Activated CD8-positive, alpha-beta T cell treated with anti-CD3 and anti-CD28 coated beads, Interleukin-2, amount 10 ng/mL, durations not matched to agents 7 days and 5 days (primary cell): ENCODE measurements around the gene MZT2A. TPM values are rescaled to one million over a fixed set of nuclear protein-coding genes. Genes with fewer than 3 reads are reported as not detected.
"Not testable (repeated sequence)": the region's sequence is repeated elsewhere in the genome, so short reads cannot be mapped to it uniquely, and the experiment has no call there.

Experiments
- ATAC-seq: fragments of 150-1000 bp; cut with Tn5 transposase; one replicate; pipeline ENCODE4 v1.10.0; 2021; ENCODE audit warnings: moderate library complexity
- CTCF ChIA-PET: fragments of 350-600 bp; sonication (Branson Sonifier 250); formaldehyde crosslinking; loops from one replicate; lab custom pipeline; 2021; ENCODE audit warnings: antibody characterized with exemption; lab: Charles Lee
- POLR2A ChIA-PET: fragments of 350-600 bp; sonication (Branson Sonifier 250); formaldehyde crosslinking; loops from one replicate; lab custom pipeline; 2021; ENCODE audit warnings: antibody characterized with exemption; lab: Charles Lee
- DNase-seq: peaks from one replicate; pipeline ENCODE4 v3.0.0-alpha.2; 2020
- H3K27ac Mint-ChIP-seq: one replicate; pipeline ENCODE4 v1.8.0; 2021; ENCODE audit warnings: mild to moderate bottlenecking, mixed read lengths
- H3K27me3 Mint-ChIP-seq: one replicate; pipeline ENCODE4 v1.8.0; 2021; ENCODE audit warnings: low read depth, mixed read lengths
- H3K36me3 Mint-ChIP-seq: one replicate; pipeline ENCODE4 v1.8.0; 2021; ENCODE audit warnings: low read depth, mixed read lengths
- H3K4me1 Mint-ChIP-seq: one replicate; pipeline ENCODE4 v1.8.0; 2021; ENCODE audit warnings: low read depth, mixed read lengths
- H3K4me3 Mint-ChIP-seq: one replicate; pipeline ENCODE4 v1.8.0; 2021; ENCODE audit warnings: mild to moderate bottlenecking, mixed read lengths
- H3K9me3 Mint-ChIP-seq: one replicate; pipeline ENCODE4 v1.8.0; 2022; ENCODE audit warnings: mixed read lengths; ENCODE audit not compliant: insufficient read depth
- total RNA-seq, 2 experiments: library from RNA; stranded (reverse); gene quantifications; one replicate each; pipeline ENCODE4 v1.2.3, GENCODE V29; 2021

The MZT2A gene, protein sequence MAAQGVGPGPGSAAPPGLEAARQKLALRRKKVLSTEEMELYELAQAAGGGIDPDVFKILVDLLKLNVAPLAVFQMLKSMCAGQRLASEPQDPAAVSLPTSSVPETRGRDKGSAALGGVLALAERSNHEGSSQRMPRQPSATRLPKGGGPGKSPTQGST
- 100 to 1,000 TPM; 181 to 191 TPM for total RNA-seq

GRCh38 chr2:131492015-131492417 lies at the start of gene MZT2A:
MZT2A (minus strand) TSS chr2:131492397; CDS start chr2:131492376, 21 bp downstream.
- ChIA-PET POLR2A (interaction anchor here (0.7 to 2.3 kb wide), 4 partner anchors 11 to 1311 kb away, joined by 3 to 17 read pairs (median 4); partner anchors contain the start of gene SMPD4), CTCF (interaction anchor here (0.9 to 3.3 kb wide), 8 partner anchors 8 to 338 kb away, joined by 3 to 22 read pairs (median 10); partner anchors contain the start of gene CCDC74A)
- Mint-ChIP-seq H3K4me1 (peaks cover 58% of the 10 kb centered on the region), H3K27ac (peak within 1 kb of the TSS; percentile 98), H3K36me3 (peaks cover 35% of the 10 kb centered on the region), H3K4me3 (peak within 1 kb of the TSS; percentile 95)
- not testable (repeated sequence) for DNase-seq, H3K9me3 Mint-ChIP-seq, H3K27me3 Mint-ChIP-seq
- peak; percentile 9 for ATAC-seq

DNA sequence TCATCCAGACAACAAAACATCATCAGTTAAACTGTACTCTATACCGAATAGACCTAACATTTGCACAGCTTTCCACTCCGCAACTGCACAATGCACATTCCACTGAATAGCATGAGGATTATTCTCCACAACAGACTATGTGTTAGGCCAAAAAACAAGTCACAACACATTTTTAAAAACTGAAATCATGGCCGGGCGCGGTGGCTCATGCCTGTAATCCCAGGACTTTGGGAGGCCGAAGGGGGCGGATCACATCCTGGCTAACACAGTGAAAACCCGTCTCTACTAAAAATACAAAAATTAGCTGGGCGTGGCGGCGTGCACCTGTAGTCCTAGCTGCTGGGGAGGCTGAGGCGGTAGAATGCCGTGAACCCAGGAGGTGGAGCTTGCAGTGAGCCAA lies 46.7 kb upstream of the MZT2A start:
- H3K27ac Mint-ChIP-seq, H3K9me3 Mint-ChIP-seq, H3K4me1 Mint-ChIP-seq, CTCF ChIA-PET, ATAC-seq, POLR2A ChIA-PET, H3K36me3 Mint-ChIP-seq, H3K4me3 Mint-ChIP-seq, DNase-seq: not testable (repeated sequence)
- H3K27me3 Mint-ChIP-seq: peaks cover 20% of the 10 kb centered on the region

GRCh38 chr2:131536841-131537240 lies 44.6 kb upstream of the MZT2A start:
- POLR2A ChIA-PET, CTCF ChIA-PET: not testable (repeated sequence)

GRCh38 chr2:131535951-131536826 lies 44.0 kb upstream of the MZT2A start:
- H3K4me3 Mint-ChIP-seq, DNase-seq, ATAC-seq, H3K4me1 Mint-ChIP-seq, H3K9me3 Mint-ChIP-seq, CTCF ChIA-PET, H3K27ac Mint-ChIP-seq, POLR2A ChIA-PET, H3K36me3 Mint-ChIP-seq: not testable (repeated sequence)
- H3K27me3 Mint-ChIP-seq: peaks cover 12% of the 10 kb centered on the region

More at GRCh38 chr2:131536841-131537240, 44.6 kb upstream of the MZT2A start:
- not testable (repeated sequence) for H3K36me3 Mint-ChIP-seq, ATAC-seq, DNase-seq, H3K4me1 Mint-ChIP-seq, H3K4me3 Mint-ChIP-seq, H3K27ac Mint-ChIP-seq, H3K9me3 Mint-ChIP-seq
- H3K27me3 Mint-ChIP-seq: peaks cover 14% of the 10 kb centered on the region

DNA sequence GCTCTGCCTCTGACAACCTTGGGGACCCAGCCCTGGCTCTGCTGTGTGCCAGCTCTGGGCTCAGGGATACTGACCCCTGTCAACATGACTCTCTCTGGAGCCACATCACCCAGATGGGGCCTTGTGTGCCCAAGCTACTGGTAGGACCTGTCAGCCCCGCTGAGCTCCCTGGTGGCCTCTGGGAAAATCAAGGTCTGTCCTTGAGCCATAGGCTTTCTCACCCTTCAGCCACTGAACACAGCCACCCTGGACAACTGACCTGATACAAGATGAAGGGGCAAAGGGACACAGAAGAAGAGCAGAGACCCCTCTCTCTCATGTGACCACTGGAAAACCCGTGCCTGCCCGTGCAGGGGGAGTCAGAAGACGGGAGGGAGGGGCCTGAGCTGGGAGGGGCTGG lies 43.3 kb upstream of the MZT2A start:
- no peaks in the 10 kb centered on the region for H3K9me3 Mint-ChIP-seq
- no peaks in the 10 kb centered on the region for H3K36me3 Mint-ChIP-seq
- ChIA-PET POLR2A (no interaction called here), CTCF (no interaction called here)
- H3K27ac Mint-ChIP-seq: no peak overlapping the region
- ATAC-seq (no peak), DNase-seq (no peak)
- H3K27me3 Mint-ChIP-seq: peaks cover 11% of the 10 kb centered on the region
- no peaks in the 10 kb centered on the region for H3K4me1 Mint-ChIP-seq
- H3K4me3 Mint-ChIP-seq: no peak overlapping the region

GRCh38 chr2:131534965-131535364 lies 42.8 kb upstream of the MZT2A start:
- H3K36me3 Mint-ChIP-seq, H3K27ac Mint-ChIP-seq: not testable (repeated sequence)

GRCh38 chr2:131534317-131534672 lies 42.1 kb upstream of the MZT2A start:
- H3K9me3 Mint-ChIP-seq, DNase-seq, H3K4me3 Mint-ChIP-seq, ATAC-seq, H3K27ac Mint-ChIP-seq, H3K27me3 Mint-ChIP-seq, POLR2A ChIA-PET, H3K36me3 Mint-ChIP-seq, H3K4me1 Mint-ChIP-seq, CTCF ChIA-PET: not testable (repeated sequence)

More at GRCh38 chr2:131534965-131535364, 42.8 kb upstream of the MZT2A start:
- H3K4me1 Mint-ChIP-seq, ATAC-seq, DNase-seq, H3K27me3 Mint-ChIP-seq, POLR2A ChIA-PET, H3K9me3 Mint-ChIP-seq, CTCF ChIA-PET, H3K4me3 Mint-ChIP-seq: not testable (repeated sequence)

DNA sequence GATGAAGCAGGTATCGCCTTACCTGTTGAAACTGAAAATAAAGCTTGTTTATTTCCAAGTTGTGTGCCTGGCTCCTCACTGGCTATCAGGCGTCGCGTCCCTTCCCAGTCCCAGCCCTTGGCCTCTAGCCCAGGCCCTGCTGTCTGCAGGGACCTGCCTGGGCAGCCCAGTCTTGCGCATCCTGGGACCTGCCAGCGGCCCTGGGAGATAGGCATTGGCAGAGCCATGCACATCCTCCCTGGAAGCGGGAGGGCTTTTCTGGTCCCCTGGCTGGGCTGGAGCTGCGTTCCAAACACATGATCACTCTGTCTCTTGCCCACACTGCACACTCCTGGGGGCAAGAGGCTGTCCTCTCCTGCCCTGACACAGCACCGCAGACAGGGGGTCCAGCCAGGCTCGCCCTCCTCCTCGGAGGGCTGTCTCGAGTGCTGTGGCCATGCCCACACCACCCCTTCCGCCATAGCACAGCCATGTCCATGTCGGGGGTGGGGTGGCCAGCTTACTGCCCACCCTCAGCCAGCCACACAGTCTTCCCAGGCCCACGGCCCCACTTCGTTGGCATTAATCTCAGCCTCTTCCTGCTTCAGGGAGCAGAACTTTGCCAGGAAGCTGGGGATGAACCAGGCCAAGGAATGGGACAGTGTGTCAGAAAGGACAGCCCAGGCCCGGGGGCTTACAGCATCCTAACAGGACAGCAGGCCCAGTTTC lies 41.6 kb upstream of the MZT2A start:
- ATAC-seq, H3K9me3 Mint-ChIP-seq, H3K36me3 Mint-ChIP-seq, POLR2A ChIA-PET, H3K4me3 Mint-ChIP-seq, H3K27me3 Mint-ChIP-seq, DNase-seq, H3K27ac Mint-ChIP-seq, CTCF ChIA-PET: not testable (repeated sequence)
- peaks cover 11% of the 10 kb centered on the region for H3K4me1 Mint-ChIP-seq

- DNase-seq, CTCF ChIA-PET, H3K36me3 Mint-ChIP-seq, H3K9me3 Mint-ChIP-seq, H3K27me3 Mint-ChIP-seq, H3K27ac Mint-ChIP-seq, ATAC-seq, H3K4me3 Mint-ChIP-seq, POLR2A ChIA-PET: not testable (repeated sequence)
- peaks cover 15% of the 10 kb centered on the region for H3K4me1 Mint-ChIP-seq
Measured at GRCh38 chr2:131532723-131533608, 40.8 kb upstream of the MZT2A start.

- ATAC-seq, H3K27me3 Mint-ChIP-seq, POLR2A ChIA-PET, H3K9me3 Mint-ChIP-seq, CTCF ChIA-PET, H3K36me3 Mint-ChIP-seq, H3K4me3 Mint-ChIP-seq, H3K27ac Mint-ChIP-seq, DNase-seq: not testable (repeated sequence)
- peaks cover 23% of the 10 kb centered on the region for H3K4me1 Mint-ChIP-seq
Measured at GRCh38 chr2:131531547-131532185, 39.5 kb upstream of the MZT2A start.
